ENCODE data around the gene SALL3. TPM values are rescaled to one million over a fixed set of nuclear protein-coding genes. Genes with fewer than 3 reads are reported as not detected.

Gene SALL3
- total and polyA plus RNA-seq, 2 experiments from 2014 or later: 16.9 to 39.8 TPM

GRCh38 chr18:78972385-78972918, 7.2 kb upstream of the SALL3 start:
- H3K27ac ChIP-seq (ENCODE audit: low read depth): no peak overlapping the region
- no peak overlapping the region for H3K27ac Mint-ChIP-seq
- peaks cover 5% of the 10 kb centered on the region; the same call in 2 of the 3 replicates for H3K36me3 Mint-ChIP-seq (ENCODE audit: low read depth)
- H3K9me2 ChIP-seq (ENCODE audit: insufficient read depth): no peaks in the 10 kb centered on the region
- H3K27me3 ChIP-seq (ENCODE audit: insufficient read depth): peaks cover 83% of the 10 kb centered on the region
- H2AFZ ChIP-seq: peak overlapping the region; percentile 73; the same call in 1 of the 2 replicates
- H4K20me1 ChIP-seq (replicated peaks; ENCODE audit: insufficient read depth): peaks cover 5% of the 10 kb centered on the region; the same call in 1 of the 2 replicates
- H3K4me1 Mint-ChIP-seq: peaks cover 33% of the 10 kb centered on the region
- H3K79me2 ChIP-seq (replicated peaks; ENCODE audit: insufficient read depth): no peaks in the 10 kb centered on the region
- TF ChIP-seq EZH2 (IDR thresholded peaks at IDR 0.05; ENCODE audit: low read depth, unreplicated experiment) (peak; percentile 38), STAT1 (IDR thresholded peaks at IDR 0.05; ENCODE audit: unreplicated experiment) (no peak), REST (IDR thresholded peaks at IDR 0.05; ENCODE audit: unreplicated experiment) (no peak)
- DNase-seq (ENCODE audit: low spot score) (no peak), ATAC-seq (no peak; the same call in 2 of the 3 replicates)
- peaks cover 35% of the 10 kb centered on the region for H3K4me1 ChIP-seq (ENCODE audit: insufficient read depth)
- H3K36me3 ChIP-seq (ENCODE audit: insufficient read depth): no peaks in the 10 kb centered on the region
- H3K4me2 ChIP-seq: peak overlapping the region; percentile 82
- peaks cover 22% of the 10 kb centered on the region for H3F3A ChIP-seq (replicated peaks; ENCODE audit: low read depth)
- H3K4me3 Mint-ChIP-seq: peak overlapping the region; percentile 62; the same call in 2 of the 3 replicates
- peaks cover 30% of the 10 kb centered on the region for H3K9me3 Mint-ChIP-seq
- peaks cover 75% of the 10 kb centered on the region for H3K27me3 Mint-ChIP-seq (ENCODE audit: insufficient read depth, low read depth, poor library complexity)
- H3K4me3 ChIP-seq: peak overlapping the region; percentile 55

DNA sequence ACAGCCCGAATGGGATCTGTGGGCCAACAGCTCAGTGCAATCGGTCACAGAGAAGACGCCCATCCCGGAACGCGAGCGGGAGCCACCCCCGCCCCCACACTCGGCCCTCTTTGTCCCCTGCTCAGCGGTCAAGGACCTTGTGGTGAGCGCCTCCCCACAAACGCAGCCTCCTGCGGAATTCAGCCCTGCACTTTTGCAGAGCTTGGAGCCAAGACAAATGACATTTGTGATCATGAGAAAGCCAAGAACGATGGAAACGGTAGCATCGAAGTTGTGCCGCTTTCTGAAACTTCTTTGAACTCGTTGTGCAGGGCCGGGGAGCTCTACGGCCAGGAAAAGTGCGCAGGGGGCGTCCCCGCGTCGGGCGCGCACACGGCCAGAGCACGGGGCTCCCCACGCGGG, 6.7 kb upstream of the SALL3 start:
- no peak overlapping the region for H3K27ac Mint-ChIP-seq
- Histone ChIP-seq H3F3A (replicated peaks; ENCODE audit: low read depth) (peaks cover 27% of the 10 kb centered on the region), H2AFZ (peak overlapping the region; percentile 73; the same call in 1 of the 2 replicates), H3K27ac (ENCODE audit: low read depth) (no peak overlapping the region), H3K79me2 (replicated peaks; ENCODE audit: insufficient read depth) (no peaks in the 10 kb centered on the region), H3K9me2 (ENCODE audit: insufficient read depth) (no peaks in the 10 kb centered on the region), H3K4me1 (ENCODE audit: insufficient read depth) (peaks cover 40% of the 10 kb centered on the region), H4K20me1 (replicated peaks; ENCODE audit: insufficient read depth) (peaks cover 5% of the 10 kb centered on the region; the same call in 1 of the 2 replicates), H3K4me2 (peak overlapping the region; percentile 82), H3K4me3 (peak overlapping the region; percentile 55), H3K36me3 (ENCODE audit: insufficient read depth) (no peaks in the 10 kb centered on the region), H3K27me3 (ENCODE audit: insufficient read depth) (peaks cover 88% of the 10 kb centered on the region)
- H3K9me3 Mint-ChIP-seq: peaks cover 25% of the 10 kb centered on the region
- peaks cover 37% of the 10 kb centered on the region for H3K4me1 Mint-ChIP-seq
- TF ChIP-seq CTCF (conservative IDR thresholded peaks at IDR 0.05; ENCODE audit: low read depth in 2 of 2) (no peak), EZH2 (IDR thresholded peaks at IDR 0.05; ENCODE audit: low read depth, unreplicated experiment) (peak; percentile 81), STAT1 (IDR thresholded peaks at IDR 0.05; ENCODE audit: unreplicated experiment) (no peak)
- H3K27me3 Mint-ChIP-seq (ENCODE audit: insufficient read depth, low read depth, poor library complexity): peaks cover 79% of the 10 kb centered on the region
- peak; percentile 12 for ATAC-seq
- H3K4me3 Mint-ChIP-seq: peak overlapping the region; percentile 62
- H3K36me3 Mint-ChIP-seq (ENCODE audit: low read depth): peaks cover 5% of the 10 kb centered on the region; the same call in 2 of the 3 replicates
- peak; percentile 40 for DNase-seq (ENCODE audit: low spot score)

Measured in GM23338 (cell line).